Erythroblast (primary cell): ENCODE measurements around the gene CLSTN2.

Experiments
- GATA1 ChIP-seq: IDR thresholded peaks from 2 replicates; pipeline ENCODE4 v1.6.1; 2011; ENCODE audit warnings: low read depth, mild to moderate bottlenecking, control low read depth, low read length, moderate library complexity
- POLR2A ChIP-seq: IDR thresholded peaks from 2 replicates; pipeline ENCODE4 v1.6.1; 2011; ENCODE audit warnings: mild to moderate bottlenecking, low read length

GRCh38 chr3:140493271-140493670 lies 558.3 kb downstream of the CLSTN2 start:
- no peak for TF ChIP-seq POLR2A
- TF ChIP-seq GATA1: no peak
